CD8-positive, alpha-beta memory T cell (primary cell): ENCODE results near the gene EVL. TPM values are rescaled to one million over a fixed set of nuclear protein-coding genes. Genes with fewer than 3 reads are reported as not detected.
"Not testable (repeated sequence)": the region's sequence is repeated elsewhere in the genome, so short reads cannot be mapped to it uniquely, and the experiment has no call there.

Experiments used
- CTCF ChIA-PET: fragments of 350-600 bp; sonication (Branson Sonifier 250); formaldehyde crosslinking; loops from one replicate; lab custom pipeline; 2021; ENCODE audit warnings: antibody characterized with exemption; lab: Charles Lee
- POLR2A ChIA-PET: fragments of 350-600 bp; sonication (Branson Sonifier 250); formaldehyde crosslinking; loops from one replicate; lab custom pipeline; 2021; ENCODE audit warnings: antibody characterized with exemption; lab: Charles Lee
- DNase-seq, 5 donors: peaks; one replicate each; pipeline versions ENCODE4 v3.0.0 to v3.0.0-alpha.2; 2020 to 2022; ENCODE audit warnings: mixed read lengths in 1 of 5
- H3K27ac ChIP-seq: one replicate; pipeline ENCODE4 v1.7.0; 2013; ENCODE audit warnings: low read depth, mild to moderate bottlenecking, low read length, moderate library complexity
- H3K27me3 ChIP-seq: 2 replicates; pipeline ENCODE4 v1.7.0; 2013; ENCODE audit warnings: low read length, mild to moderate bottlenecking; ENCODE audit not compliant: insufficient read depth, poor library complexity, severe bottlenecking
- H3K36me3 ChIP-seq: 2 replicates; pipeline ENCODE4 v1.7.0; 2013; ENCODE audit warnings: mild to moderate bottlenecking, low read length, moderate library complexity; ENCODE audit not compliant: insufficient read depth
- H3K4me1 ChIP-seq: 2 replicates; pipeline ENCODE4 v1.7.0; 2013; ENCODE audit warnings: mild to moderate bottlenecking, low read length, moderate library complexity; ENCODE audit not compliant: insufficient read depth
- H3K4me3 ChIP-seq: 2 replicates; pipeline ENCODE4 v1.7.0; 2013; ENCODE audit warnings: mild to moderate bottlenecking, low read length
- H3K9me3 ChIP-seq: 2 replicates; pipeline ENCODE4 v1.7.0; 2013; ENCODE audit warnings: mild to moderate bottlenecking, low read length
- H3K27ac Mint-ChIP-seq, 8 donors: one replicate each; pipeline ENCODE4 v1.8.0; 2020 to 2021; ENCODE audit warnings: mixed read lengths in 8 of 8, mild to moderate bottlenecking in 6 of 8, inconsistent platforms in 3 of 8, moderate library complexity in 3 of 8
- H3K27me3 Mint-ChIP-seq, 2 donors: one replicate each; pipeline ENCODE4 v1.8.0; 2020 to 2021; ENCODE audit warnings: mixed read lengths in 2 of 2, mild to moderate bottlenecking in 1 of 2, moderate library complexity in 1 of 2
- H3K36me3 Mint-ChIP-seq, 3 donors: one replicate each; pipeline ENCODE4 v1.8.0; 2020 to 2021; ENCODE audit warnings: mixed read lengths in 3 of 3, inconsistent platforms in 1 of 3, mild to moderate bottlenecking in 1 of 3
- H3K4me1 Mint-ChIP-seq, 3 donors: one replicate each; pipeline ENCODE4 v1.8.0; 2020 to 2021; ENCODE audit warnings: mixed read lengths in 3 of 3, inconsistent platforms in 1 of 3, mild to moderate bottlenecking in 1 of 3
- H3K4me3 Mint-ChIP-seq, 7 donors: one replicate each; pipeline ENCODE4 v1.8.0; 2020 to 2021; ENCODE audit warnings: mixed read lengths in 7 of 7, mild to moderate bottlenecking in 6 of 7, moderate library complexity in 4 of 7, inconsistent platforms in 2 of 7
- H3K9me3 Mint-ChIP-seq, 5 donors: one replicate each; pipeline ENCODE4 v1.8.0; 2020 to 2022; ENCODE audit warnings: mixed read lengths in 5 of 5, mild to moderate bottlenecking in 3 of 5, moderate library complexity in 2 of 5, inconsistent platforms in 1 of 5
- polyA plus RNA-seq: library from polyadenylated mRNA; unstranded; fragments of 300-500 nt; fragmentation: Illumina TruSeq; gene quantifications from one replicate; pipeline ENCODE4 v1.2.3, GENCODE V29; 2021
- total RNA-seq, 2 experiments: library from RNA; stranded (reverse); gene quantifications; one replicate each; pipeline ENCODE4 v1.2.3, GENCODE V29; 2021

The EVL gene
- total and polyA plus RNA-seq, 3 experiments from 2014 or later, result 129 to 228 (median 218) TPM

DNA sequence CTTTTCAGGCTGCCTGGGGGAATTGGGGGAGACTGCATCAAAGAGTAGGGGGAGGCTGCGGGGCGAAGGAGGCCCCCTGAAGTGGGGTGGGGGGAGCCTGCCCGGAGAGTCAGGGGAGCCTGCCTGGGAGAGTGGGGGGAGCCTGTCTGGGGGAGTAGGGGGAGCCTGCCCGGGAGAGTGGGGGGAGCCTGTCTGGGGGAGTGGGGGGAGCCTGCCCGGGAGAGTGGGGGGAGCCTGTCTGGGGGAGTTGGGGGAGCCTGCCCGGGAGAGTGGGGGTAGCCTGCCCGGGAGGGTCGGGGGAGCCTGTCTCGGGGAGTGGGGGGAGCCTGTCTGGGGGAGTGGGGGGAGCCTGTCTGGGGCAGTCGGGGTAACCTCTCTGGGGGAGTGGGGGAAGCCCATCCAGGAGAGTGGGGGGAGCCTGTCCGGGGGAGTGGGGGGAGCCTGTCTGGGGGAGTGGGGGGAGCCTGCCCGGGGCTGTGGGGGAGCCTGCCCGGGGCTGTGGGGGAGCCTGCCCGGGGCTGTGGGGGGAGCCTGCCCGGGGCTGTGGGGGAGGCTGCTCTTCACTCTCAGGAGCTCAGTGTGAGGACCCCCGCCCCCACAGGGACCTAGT lies 100.7 kb downstream of the EVL start:
- POLR2A ChIA-PET, result interaction anchor here (0.6 kb wide), 1 partner anchor 283 kb away, joined by 4 read pairs; no protein-coding TSS in a partner anchor
- Mint-ChIP-seq H3K27ac (no peak overlapping the region), H3K27me3 (peaks cover 9% of the 10 kb centered on the region in 2 donors), H3K4me1 (peaks cover 13 to 17% (median 16%) of the 10 kb centered on the region in 3 donors), H3K4me3 (peak overlapping the region; percentile 72 to 93 (median 82)), H3K9me3 (no peaks in the 10 kb centered on the region), H3K36me3 (peaks cover 0 to 3% (median 0%) of the 10 kb centered on the region in 3 donors)
- Histone ChIP-seq H3K9me3 (no peaks in the 10 kb centered on the region), H3K27me3 (no peaks in the 10 kb centered on the region), H3K4me3 (peak overlapping the region; percentile 56), H3K36me3 (no peaks in the 10 kb centered on the region), H3K27ac (no peak overlapping the region), H3K4me1 (no peaks in the 10 kb centered on the region)
- DNase-seq, result no peak
- CTCF ChIA-PET, result interaction anchor here (0.6 kb wide), 1 partner anchor 10 kb away, joined by 3 read pairs; no protein-coding TSS in a partner anchor

DNA sequence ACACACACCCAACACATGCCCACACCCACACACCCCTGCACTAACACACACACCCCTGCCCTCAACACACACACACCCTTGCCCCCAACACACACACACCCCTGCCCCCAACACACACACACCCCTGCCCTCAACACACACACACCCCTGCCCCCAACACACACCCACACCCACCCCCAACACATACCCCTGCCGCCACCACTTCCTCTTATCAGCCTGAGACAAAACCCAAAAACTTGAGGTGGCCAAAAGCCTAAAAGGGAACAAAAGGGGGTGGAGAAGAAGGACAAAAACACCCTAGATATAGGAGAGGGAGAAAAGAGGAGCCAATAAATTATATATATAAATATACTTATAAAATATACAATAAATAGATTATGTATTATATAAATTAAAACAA lies 103.3 kb downstream of the EVL start:
- H3K9me3 ChIP-seq, result no peaks in the 10 kb centered on the region
- no peak overlapping the region for H3K4me3 ChIP-seq
- no peaks in the 10 kb centered on the region for H3K4me1 ChIP-seq
- Mint-ChIP-seq H3K9me3 (no peaks in the 10 kb centered on the region), H3K27me3 (peaks cover 14 to 17% of the 10 kb centered on the region in 2 donors), H3K27ac (no peak overlapping the region), H3K36me3 (peaks cover 0 to 5% (median 0%) of the 10 kb centered on the region in 3 donors), H3K4me3 (no peak overlapping the region), H3K4me1 (peaks cover 13 to 17% (median 16%) of the 10 kb centered on the region in 3 donors)
- no peaks in the 10 kb centered on the region for H3K36me3 ChIP-seq
- H3K27me3 ChIP-seq, result no peaks in the 10 kb centered on the region
- POLR2A ChIA-PET, result no interaction called here
- no peak for DNase-seq
- H3K27ac ChIP-seq, result no peak overlapping the region
- CTCF ChIA-PET, result no interaction called here

DNA sequence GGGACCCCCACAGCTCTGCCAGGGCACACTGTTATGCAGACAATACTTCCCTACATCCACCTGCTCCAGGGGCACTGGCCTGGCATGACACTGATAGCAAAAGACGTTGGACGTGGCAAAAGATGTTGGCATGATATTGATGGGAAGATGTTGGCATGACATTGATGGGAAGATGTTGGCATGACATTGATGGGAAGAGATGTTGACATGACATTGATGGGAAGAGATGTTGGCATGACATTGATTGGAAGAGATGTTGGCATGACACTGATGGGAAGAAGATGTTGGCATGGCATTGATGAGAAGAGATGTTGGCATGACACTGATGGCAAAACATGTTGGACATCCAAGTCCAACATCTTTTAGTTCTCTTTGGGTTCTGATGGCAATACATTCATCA lies 105.7 kb downstream of the EVL start:
- H3K27me3 ChIP-seq, result no peaks in the 10 kb centered on the region
- no peaks in the 10 kb centered on the region for H3K9me3 Mint-ChIP-seq
- H3K4me3 ChIP-seq, result no peak overlapping the region
- H3K4me1 ChIP-seq, result no peaks in the 10 kb centered on the region
- POLR2A ChIA-PET, result no interaction called here
- H3K27ac Mint-ChIP-seq, result no peak overlapping the region
- no peak for DNase-seq
- no peaks in the 10 kb centered on the region for H3K36me3 ChIP-seq
- peaks cover 9 to 13% (median 12%) of the 10 kb centered on the region in 3 donors for H3K4me1 Mint-ChIP-seq
- H3K27ac ChIP-seq, result no peak overlapping the region
- H3K36me3 Mint-ChIP-seq, result peaks cover 0 to 5% (median 0%) of the 10 kb centered on the region in 3 donors
- H3K9me3 ChIP-seq, result no peaks in the 10 kb centered on the region
- CTCF ChIA-PET, result interaction anchor here (3.8 kb wide), 1 partner anchor 22 kb away, joined by 12 read pairs; no protein-coding TSS in a partner anchor
- H3K27me3 Mint-ChIP-seq, result peaks cover 18 to 28% of the 10 kb centered on the region in 2 donors
- H3K4me3 Mint-ChIP-seq, result no peak overlapping the region

DNA sequence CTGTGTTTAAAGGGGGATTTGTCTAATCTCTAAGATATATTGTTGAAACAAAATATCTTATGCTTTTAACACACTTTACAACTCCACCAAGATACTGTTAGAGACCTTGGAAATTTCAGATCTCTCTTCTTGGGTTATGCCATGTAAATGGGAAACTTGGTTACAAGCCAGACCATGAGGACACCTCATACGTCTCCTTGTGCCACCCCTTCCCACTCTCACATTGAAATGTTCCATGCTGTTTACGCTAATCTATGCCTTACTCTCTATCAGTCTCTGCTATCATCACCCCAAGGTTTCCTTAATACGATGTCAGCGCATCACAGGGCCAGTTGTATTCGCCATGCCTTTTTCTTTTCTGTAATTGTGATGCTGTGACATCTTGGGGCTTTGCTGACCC lies 107.6 kb downstream of the EVL start:
- POLR2A ChIA-PET, result no interaction called here
- H3K36me3 ChIP-seq, result no peaks in the 10 kb centered on the region
- no peaks in the 10 kb centered on the region for H3K27me3 ChIP-seq
- DNase-seq, result no peak
- Mint-ChIP-seq H3K27me3 (peaks cover 13 to 23% of the 10 kb centered on the region in 2 donors), H3K9me3 (no peaks in the 10 kb centered on the region), H3K27ac (no peak overlapping the region), H3K4me3 (no peak overlapping the region), H3K36me3 (peaks cover 0 to 5% (median 0%) of the 10 kb centered on the region in 3 donors), H3K4me1 (peaks cover 2 to 5% (median 4%) of the 10 kb centered on the region in 3 donors)
- H3K4me3 ChIP-seq, result no peak overlapping the region
- H3K9me3 ChIP-seq, result no peaks in the 10 kb centered on the region
- H3K27ac ChIP-seq, result no peak overlapping the region
- CTCF ChIA-PET, result interaction anchor here (1.2 to 3.8 kb wide), 2 partner anchors 11 to 20 kb away, joined by 3 to 12 read pairs; no protein-coding TSS in a partner anchor
- no peaks in the 10 kb centered on the region for H3K4me1 ChIP-seq

DNA sequence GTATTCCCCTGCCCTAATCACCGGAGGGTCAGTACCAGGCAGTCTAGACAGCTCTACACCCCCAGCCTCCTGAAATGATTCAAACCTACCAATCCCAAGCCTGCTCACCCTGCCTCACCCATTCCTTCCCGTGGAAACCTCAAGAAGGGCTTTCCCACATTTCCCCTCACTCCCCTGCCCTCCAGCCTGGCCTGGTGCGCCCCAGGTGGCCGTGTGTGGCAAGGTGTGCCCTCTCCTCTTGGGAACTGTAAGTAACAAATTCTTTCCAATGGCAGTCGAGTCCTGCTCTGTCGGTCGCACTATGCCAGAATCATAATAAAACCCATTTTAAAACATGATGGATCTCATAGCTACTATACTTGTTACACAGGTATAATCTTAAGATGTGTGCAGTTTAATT lies 108.1 kb downstream of the EVL start:
- no peak overlapping the region for H3K4me3 Mint-ChIP-seq
- CTCF ChIA-PET, result interaction anchor here (1.3 to 3.8 kb wide), 2 partner anchors 20 to 65 kb away, joined by 4 to 12 read pairs; no protein-coding TSS in a partner anchor
- peaks cover 13 to 23% of the 10 kb centered on the region in 2 donors for H3K27me3 Mint-ChIP-seq
- peak overlapping the region in 1 of 8 donors; percentile 61 for H3K27ac Mint-ChIP-seq
- Histone ChIP-seq H3K9me3 (no peaks in the 10 kb centered on the region), H3K4me3 (no peak overlapping the region), H3K36me3 (no peaks in the 10 kb centered on the region), H3K27me3 (no peaks in the 10 kb centered on the region), H3K27ac (no peak overlapping the region), H3K4me1 (no peaks in the 10 kb centered on the region)
- peaks cover 2 to 5% (median 4%) of the 10 kb centered on the region in 3 donors for H3K4me1 Mint-ChIP-seq
- H3K9me3 Mint-ChIP-seq, result no peaks in the 10 kb centered on the region
- peaks cover 0 to 5% (median 0%) of the 10 kb centered on the region in 3 donors for H3K36me3 Mint-ChIP-seq
- POLR2A ChIA-PET, result no interaction called here
- DNase-seq, result no peak

DNA sequence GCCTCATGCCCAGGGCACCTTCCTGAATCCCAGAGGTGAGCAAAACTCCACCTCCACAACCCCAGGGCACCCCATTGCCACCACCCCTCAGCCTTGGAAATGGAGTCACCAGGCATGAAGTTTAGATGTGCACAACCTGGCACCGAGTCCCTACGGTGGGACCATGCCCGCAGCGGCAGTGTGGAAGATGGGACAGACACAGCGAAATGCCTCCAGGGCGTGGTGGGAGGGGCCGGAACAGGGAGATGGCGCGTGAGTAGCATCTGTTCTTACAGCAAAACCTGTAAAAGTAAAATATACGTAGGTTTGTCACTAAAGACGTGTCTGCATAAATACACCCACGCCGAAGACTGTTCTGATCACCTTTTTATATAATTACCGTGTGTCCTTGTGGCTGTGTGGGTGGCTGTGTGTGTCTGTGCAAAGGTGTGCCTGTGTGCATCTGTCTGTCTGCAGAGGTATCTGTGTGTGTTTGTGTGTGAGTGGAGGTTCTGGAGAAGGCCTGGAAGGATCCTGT lies 111.6 kb downstream of the EVL start:
- CTCF ChIA-PET, result no interaction called here

DNA sequence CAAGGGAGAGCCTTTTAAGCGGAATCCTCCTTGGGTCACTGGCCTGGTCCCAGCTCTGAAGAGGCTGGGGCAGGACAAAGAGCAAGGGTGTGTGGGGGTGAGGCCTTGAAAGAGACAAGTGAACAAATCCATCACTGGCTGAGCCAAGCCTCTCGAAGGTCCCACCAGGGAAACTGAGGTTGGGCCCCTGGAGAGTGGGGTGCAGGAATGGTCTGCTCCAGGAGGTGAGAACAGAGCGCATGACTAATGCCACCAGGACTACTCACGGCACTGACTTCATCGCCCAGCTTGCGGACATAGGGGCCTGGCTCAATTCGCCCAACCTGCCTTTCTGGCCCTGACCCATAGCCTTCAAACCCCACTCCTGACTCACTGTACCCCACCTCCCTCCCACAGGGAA lies 113.5 kb downstream of the EVL start:
- H3K27ac ChIP-seq, result no peak overlapping the region
- H3K9me3 Mint-ChIP-seq, result no peaks in the 10 kb centered on the region
- H3K27ac Mint-ChIP-seq, result no peak overlapping the region
- CTCF ChIA-PET, result no interaction called here
- no peaks in the 10 kb centered on the region for H3K4me1 Mint-ChIP-seq
- H3K4me1 ChIP-seq, result no peaks in the 10 kb centered on the region
- no peak overlapping the region for H3K4me3 ChIP-seq
- H3K4me3 Mint-ChIP-seq, result no peak overlapping the region
- H3K27me3 ChIP-seq, result no peaks in the 10 kb centered on the region
- no peaks in the 10 kb centered on the region for H3K9me3 ChIP-seq
- peaks cover 2 to 10% of the 10 kb centered on the region in 2 donors for H3K27me3 Mint-ChIP-seq
- DNase-seq, result no peak
- POLR2A ChIA-PET, result no interaction called here
- no peaks in the 10 kb centered on the region for H3K36me3 ChIP-seq
- H3K36me3 Mint-ChIP-seq, result no peaks in the 10 kb centered on the region

More for the DNA sequence above, 111.6 kb downstream of the EVL start:
- no peak overlapping the region for H3K27ac Mint-ChIP-seq
- no peak for DNase-seq
- H3K9me3 Mint-ChIP-seq, result no peaks in the 10 kb centered on the region
- H3K9me3 ChIP-seq, result no peaks in the 10 kb centered on the region
- no peak overlapping the region for H3K27ac ChIP-seq
- H3K4me3 Mint-ChIP-seq, result no peak overlapping the region
- H3K27me3 ChIP-seq, result no peaks in the 10 kb centered on the region
- no peaks in the 10 kb centered on the region for H3K4me1 ChIP-seq
- POLR2A ChIA-PET, result no interaction called here
- no peaks in the 10 kb centered on the region for H3K36me3 ChIP-seq
- peaks cover 5 to 17% of the 10 kb centered on the region in 2 donors for H3K27me3 Mint-ChIP-seq
- H3K36me3 Mint-ChIP-seq, result no peaks in the 10 kb centered on the region
- H3K4me1 Mint-ChIP-seq, result no peaks in the 10 kb centered on the region
- H3K4me3 ChIP-seq, result no peak overlapping the region

DNA sequence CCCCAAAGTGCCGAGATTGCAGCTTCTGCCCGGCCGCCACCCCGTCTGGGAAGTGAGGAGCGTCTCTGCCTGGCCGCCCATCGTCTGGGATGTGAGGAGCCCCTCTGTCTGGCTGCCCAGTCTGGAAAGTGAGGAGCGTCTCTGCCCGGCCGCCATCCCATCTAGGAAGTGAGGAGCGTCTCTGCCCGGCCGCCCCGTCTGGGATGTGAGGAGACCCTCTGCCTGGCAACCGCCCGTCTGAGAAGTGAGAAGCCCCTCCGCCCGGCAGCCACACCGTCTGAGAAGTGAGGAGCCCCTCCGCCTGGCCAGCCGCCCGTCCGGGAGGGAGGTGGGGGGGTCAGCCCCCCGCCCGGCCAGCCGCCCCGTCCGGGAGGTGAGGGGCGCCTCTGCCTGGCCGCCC lies 115.4 kb downstream of the EVL start:
- H3K27me3 Mint-ChIP-seq, H3K36me3 Mint-ChIP-seq, DNase-seq, H3K9me3 ChIP-seq, H3K4me3 ChIP-seq, H3K4me1 Mint-ChIP-seq, H3K4me3 Mint-ChIP-seq, H3K27ac Mint-ChIP-seq, H3K4me1 ChIP-seq, H3K36me3 ChIP-seq, H3K27ac ChIP-seq, H3K27me3 ChIP-seq, POLR2A ChIA-PET, CTCF ChIA-PET, H3K9me3 Mint-ChIP-seq: not testable (repeated sequence)
